NB4 (cell line): ENCODE results near the gene GREB1L.

Experiments used
- DNase-seq: peaks from one replicate; pipeline ENCODE4 v3.0.0; 2010; ENCODE audit warnings: low read depth
- H3K4me3 ChIP-seq: one replicate; pipeline ENCODE4 v1.5.1; 2011; ENCODE audit warnings: mild to moderate bottlenecking, low read depth, low read length, moderate library complexity
- MYC ChIP-seq: IDR thresholded peaks from 2 replicates; pipeline ENCODE4 v1.6.1; 2011; ENCODE audit warnings: low read depth, low read length
- POLR2A ChIP-seq: IDR thresholded peaks from 2 replicates; pipeline ENCODE4 v1.6.1; 2011; ENCODE audit warnings: mild to moderate bottlenecking; ENCODE audit not compliant: insufficient read length; ENCODE audit errors: extremely low read depth
- TF ChIP-seq, protein P1 (sequence below): IDR thresholded peaks from 2 replicates; pipeline ENCODE4 v1.6.1; 2011; ENCODE audit warnings: low read depth, low read length
- TF ChIP-seq, protein P2 (sequence below): IDR thresholded peaks from one replicate; pipeline ENCODE4 v1.5.1; 2012; ENCODE audit warnings: low read depth, low read length

Gene GREB1L

DNA sequence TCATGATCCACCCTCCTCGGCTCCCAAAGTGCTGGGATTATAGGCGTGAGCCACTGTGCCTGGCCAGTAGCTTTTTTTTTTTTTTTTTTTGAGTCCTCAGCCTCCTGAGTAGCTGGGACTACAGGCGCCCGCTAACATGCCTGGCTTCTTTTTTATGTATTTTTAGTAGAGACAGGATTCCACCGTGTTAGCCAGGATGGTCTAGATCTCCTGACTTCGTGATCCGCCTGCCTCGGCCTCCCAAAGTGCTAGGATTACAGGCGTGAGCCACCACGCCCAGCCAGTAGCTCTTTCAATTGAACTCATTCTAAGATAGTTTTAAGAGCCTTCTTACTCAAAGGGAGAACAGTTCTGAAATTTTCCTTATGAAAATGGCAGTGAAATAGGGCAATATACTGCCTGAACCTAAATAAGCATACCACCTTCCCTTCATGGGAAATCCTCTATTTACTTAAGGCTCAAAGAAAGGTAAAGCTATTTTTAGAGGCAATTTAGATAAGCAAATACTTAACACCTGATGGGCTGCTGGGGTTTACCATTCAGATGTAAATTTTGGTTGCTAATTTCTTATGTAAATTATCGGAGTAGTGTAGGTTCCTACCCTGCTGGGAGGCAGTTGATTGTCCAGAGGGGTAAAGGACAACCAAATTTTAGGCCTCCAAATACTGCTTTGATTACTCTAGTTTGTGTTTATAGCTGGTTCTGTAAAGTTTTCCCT lies 144.7 kb downstream of the GREB1L start:
- DNase-seq, result no peak
- TF ChIP-seq, protein P1, sequence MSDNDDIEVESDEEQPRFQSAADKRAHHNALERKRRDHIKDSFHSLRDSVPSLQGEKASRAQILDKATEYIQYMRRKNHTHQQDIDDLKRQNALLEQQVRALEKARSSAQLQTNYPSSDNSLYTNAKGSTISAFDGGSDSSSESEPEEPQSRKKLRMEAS, result no peak
- TF ChIP-seq POLR2A (no peak), MYC (no peak)
- TF ChIP-seq, protein P2, sequence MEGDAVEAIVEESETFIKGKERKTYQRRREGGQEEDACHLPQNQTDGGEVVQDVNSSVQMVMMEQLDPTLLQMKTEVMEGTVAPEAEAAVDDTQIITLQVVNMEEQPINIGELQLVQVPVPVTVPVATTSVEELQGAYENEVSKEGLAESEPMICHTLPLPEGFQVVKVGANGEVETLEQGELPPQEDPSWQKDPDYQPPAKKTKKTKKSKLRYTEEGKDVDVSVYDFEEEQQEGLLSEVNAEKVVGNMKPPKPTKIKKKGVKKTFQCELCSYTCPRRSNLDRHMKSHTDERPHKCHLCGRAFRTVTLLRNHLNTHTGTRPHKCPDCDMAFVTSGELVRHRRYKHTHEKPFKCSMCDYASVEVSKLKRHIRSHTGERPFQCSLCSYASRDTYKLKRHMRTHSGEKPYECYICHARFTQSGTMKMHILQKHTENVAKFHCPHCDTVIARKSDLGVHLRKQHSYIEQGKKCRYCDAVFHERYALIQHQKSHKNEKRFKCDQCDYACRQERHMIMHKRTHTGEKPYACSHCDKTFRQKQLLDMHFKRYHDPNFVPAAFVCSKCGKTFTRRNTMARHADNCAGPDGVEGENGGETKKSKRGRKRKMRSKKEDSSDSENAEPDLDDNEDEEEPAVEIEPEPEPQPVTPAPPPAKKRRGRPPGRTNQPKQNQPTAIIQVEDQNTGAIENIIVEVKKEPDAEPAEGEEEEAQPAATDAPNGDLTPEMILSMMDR, result no peak
- no peak overlapping the region for H3K4me3 ChIP-seq

DNA sequence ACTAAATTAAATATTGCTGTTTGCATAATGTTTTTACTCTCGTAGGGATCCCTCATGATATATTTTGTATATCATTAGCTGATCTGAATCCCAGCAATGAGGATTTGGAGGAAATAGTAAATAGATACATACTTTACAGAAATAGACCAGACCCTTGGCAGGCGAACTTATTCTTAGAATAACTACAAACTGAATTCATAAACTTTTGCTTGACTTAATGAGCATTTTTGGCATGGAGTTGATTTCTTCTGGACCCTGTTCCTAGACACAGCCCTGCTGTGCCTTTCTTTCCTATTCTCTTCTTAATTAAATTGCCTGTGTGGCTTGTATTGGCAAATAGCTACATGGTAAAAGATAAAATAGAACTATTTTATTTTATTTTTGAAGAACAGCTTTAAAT lies 145.9 kb downstream of the GREB1L start:
- no peak for DNase-seq
- H3K4me3 ChIP-seq, result no peak overlapping the region
- TF ChIP-seq, protein P2, result no peak

DNA sequence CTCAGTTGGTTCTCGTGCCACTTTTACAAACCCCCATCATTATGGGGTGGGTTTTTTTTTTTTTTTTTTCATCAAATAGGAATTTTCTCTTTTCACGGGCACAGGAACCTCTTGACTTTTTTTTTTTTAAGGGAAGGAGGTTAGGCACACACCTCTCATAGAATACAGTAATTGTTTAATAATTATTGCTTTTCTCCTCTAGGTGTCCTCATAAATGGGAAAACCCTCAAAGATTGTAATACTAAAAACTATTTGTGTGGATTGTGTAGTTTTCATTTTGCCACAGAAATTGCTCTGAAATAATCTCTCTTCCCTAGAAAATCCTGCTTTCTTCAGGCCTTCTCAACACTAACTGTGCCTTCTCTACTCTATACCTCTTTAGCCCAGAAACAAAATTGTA lies 147.3 kb downstream of the GREB1L start:
- no peak for DNase-seq
- H3K4me3 ChIP-seq, result no peak overlapping the region
- TF ChIP-seq POLR2A (no peak), MYC (no peak)
- TF ChIP-seq, protein P1, result no peak
- TF ChIP-seq, protein P2, result no peak

DNA sequence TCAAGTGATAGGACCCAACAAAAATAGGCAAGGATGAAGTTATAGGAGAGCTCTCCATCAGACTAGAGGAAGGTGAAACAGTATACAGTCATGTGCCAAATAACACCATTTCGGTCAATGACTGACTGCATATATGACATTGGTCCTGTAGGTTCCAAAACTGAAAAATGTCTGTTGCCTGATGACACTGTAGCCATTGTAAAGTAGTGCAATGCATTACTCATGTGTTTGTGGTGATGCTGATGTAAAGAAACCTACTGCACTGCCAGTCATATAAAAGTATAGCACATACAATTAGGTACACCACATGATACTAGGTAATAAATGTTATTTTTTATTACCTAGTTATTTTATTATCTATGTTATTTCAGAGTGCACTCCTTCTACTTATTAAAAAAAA lies 147.9 kb downstream of the GREB1L start:
- no peak overlapping the region for H3K4me3 ChIP-seq
- no peak for DNase-seq
- TF ChIP-seq POLR2A, result no peak
- TF ChIP-seq, protein P2, result no peak
- TF ChIP-seq, protein P1, result no peak
- TF ChIP-seq MYC, result no peak

DNA sequence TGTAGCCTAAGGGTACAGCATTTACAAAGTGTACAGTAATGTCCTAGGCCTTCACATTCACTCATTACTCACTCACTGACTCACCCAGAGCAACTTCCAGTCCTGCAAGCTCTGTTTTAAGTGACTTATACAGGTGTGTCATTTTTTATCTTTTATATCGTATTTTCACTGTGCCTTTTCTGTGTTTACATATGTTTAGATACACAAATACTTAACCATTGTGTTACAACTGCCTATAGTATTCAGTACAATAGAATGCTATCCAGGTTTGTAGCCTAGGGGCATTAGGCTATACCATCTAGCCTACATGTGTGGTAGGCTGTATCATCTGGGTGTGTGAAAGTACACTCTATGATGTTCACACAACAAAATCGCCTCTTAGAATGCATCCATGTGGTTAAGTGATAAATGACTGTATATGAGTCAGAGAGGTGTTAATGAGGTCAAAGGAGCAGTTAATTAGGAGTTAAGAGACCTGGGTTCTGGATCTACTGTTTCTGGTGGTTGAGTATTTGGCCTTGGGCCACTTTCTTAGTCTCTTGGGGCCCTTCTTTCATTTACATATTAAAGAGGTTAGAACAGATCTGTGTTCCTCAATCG lies 149.1 kb downstream of the GREB1L start:
- no peak for DNase-seq
- TF ChIP-seq, protein P1, result no peak
- TF ChIP-seq MYC (no peak), POLR2A (no peak)
- TF ChIP-seq, protein P2, result no peak
- H3K4me3 ChIP-seq, result no peak overlapping the region

DNA sequence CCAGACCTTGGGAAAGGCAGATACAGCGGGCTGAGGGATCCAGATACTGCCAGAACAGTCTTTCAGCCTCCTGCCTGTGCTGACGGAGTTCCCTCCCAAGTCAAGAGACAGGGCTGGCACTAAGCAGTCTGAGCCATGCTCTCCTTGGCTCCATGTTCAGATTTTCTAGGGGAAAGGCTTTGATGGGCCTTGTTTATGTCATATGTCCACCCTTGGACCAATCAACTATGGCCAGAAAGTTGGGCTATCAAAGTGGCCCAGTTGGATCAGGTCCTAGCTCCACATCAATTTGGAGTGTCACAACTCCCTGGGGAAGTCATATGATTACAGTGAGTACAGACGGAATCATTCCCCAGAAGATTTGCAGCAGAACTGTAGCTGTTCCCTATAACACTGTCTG lies 152.0 kb downstream of the GREB1L start:
- no peak overlapping the region for H3K4me3 ChIP-seq
- DNase-seq, result no peak
- TF ChIP-seq, protein P2, result no peak
- TF ChIP-seq, protein P1, result no peak
- no peak for TF ChIP-seq POLR2A
- no peak for TF ChIP-seq MYC
